Measurements from ENCODE around the gene ANKRD29. TPM values are rescaled to one million over a fixed set of nuclear protein-coding genes. Genes with fewer than 3 reads are reported as not detected.
"Not testable (repeated sequence)": the region's sequence is repeated elsewhere in the genome, so short reads cannot be mapped to it uniquely, and the experiment has no call there.

The ANKRD29 gene
- total and polyA plus RNA-seq, 4 donors = 5.5 to 28.6 (median 10.9) TPM

GRCh38 chr18:23557511-23557910 lies 105.2 kb downstream of the ANKRD29 start:
- H3K27me3 ChIP-seq (ENCODE audit: control insufficient read depth in 1 of 2, insufficient read depth in 2 of 2, low read length in 1 of 2); ATAC-seq (ENCODE audit: low FRiP score); DNase-seq; intact Hi-C loops (cut with DNase I); H3K4me1 ChIP-seq (ENCODE audit: control insufficient read depth in 1 of 2, insufficient read depth in 2 of 2, low read length in 2 of 2); H3K9me3 ChIP-seq (ENCODE audit: control insufficient read depth, low read length); H3K27ac ChIP-seq (ENCODE audit: low read depth in 1 of 2, low read length in 2 of 2); H3K4me3 ChIP-seq (ENCODE audit: low read length in 2 of 2): not testable (repeated sequence)
- peaks cover 10 to 21% of the 10 kb centered on the region in 2 donors for H3K36me3 ChIP-seq (ENCODE audit: control insufficient read depth in 1 of 2, insufficient read depth in 2 of 2, low read length in 1 of 2)
- WGBS, 2 donors = 93 to 96% methylated on average over 8 of the region's 8 CpGs

DNA sequence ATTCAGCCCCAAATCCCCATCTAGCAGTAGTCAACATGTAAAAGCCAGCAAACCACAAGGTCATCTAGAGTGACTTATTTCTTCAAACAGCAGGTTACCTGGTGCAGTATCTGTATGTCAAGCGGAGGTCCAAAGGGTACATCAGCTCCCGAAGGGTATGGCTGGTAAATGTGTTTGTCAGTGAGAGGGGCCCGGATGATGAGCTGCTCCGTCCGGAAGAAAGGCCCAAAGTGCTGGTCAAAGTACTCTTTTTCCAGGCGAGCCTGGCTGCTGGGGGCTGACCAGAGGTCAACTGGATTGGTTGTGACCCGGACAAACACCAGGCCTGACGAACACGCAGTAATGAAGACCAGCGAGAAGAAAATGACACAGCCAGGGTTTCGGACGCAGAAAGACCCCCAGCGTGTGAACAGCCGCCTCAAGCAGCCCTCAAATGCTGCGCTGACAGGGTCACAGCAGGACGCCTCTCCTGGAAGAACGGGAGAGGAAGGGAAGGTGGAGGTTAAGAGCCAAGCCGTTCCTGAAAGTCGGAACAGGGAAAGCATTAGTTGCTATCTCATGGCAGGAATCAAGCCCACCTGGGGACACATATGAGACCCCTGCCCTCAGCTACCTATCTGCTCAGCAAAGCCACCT lies 106.4 kb downstream of the ANKRD29 start:
- intact Hi-C loops (cut with DNase I) = no loop called here
- Histone ChIP-seq H3K4me3 (ENCODE audit: low read length in 2 of 2) (no peak overlapping the region), H3K4me1 (ENCODE audit: control insufficient read depth in 1 of 2, insufficient read depth in 2 of 2, low read length in 2 of 2) (no peaks in the 10 kb centered on the region), H3K27me3 (ENCODE audit: control insufficient read depth in 1 of 2, insufficient read depth in 2 of 2, low read length in 1 of 2) (no peaks in the 10 kb centered on the region), H3K36me3 (ENCODE audit: control insufficient read depth in 1 of 2, insufficient read depth in 2 of 2, low read length in 1 of 2) (peaks cover 4 to 21% of the 10 kb centered on the region in 2 donors), H3K27ac (ENCODE audit: low read depth in 1 of 2, low read length in 2 of 2) (no peak overlapping the region), H3K9me3 (ENCODE audit: control insufficient read depth, low read length) (no peaks in the 10 kb centered on the region)
- 91 to 93% methylated on average over 19 of the region's 19 CpGs for WGBS, 2 donors
- no peak for ATAC-seq (ENCODE audit: low FRiP score)
- no peak for DNase-seq

DNA sequence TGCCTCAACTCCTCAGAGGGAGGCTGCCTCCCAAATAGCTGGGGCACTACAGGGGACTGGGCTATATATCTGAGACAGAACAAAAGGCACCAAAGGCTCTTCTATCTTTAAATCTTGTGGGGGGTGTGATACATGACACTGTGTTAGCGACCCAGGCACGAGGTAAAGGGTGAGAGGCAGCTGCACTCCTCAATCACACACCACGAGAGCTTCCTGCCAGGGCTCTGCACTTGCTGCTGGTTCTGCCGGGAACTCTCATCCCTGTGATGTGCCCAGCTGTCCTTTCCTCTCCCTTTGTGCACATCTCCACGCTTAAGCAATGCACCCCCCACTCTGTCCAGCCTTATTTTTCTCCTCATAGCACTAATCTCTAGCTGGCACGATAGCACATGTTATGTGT lies 108.8 kb downstream of the ANKRD29 start:
- no peaks in the 10 kb centered on the region for H3K4me1 ChIP-seq (ENCODE audit: control insufficient read depth in 1 of 2, insufficient read depth in 2 of 2, low read length in 2 of 2)
- intact Hi-C loops (cut with DNase I) = no loop called here
- DNase-seq (no peak), ATAC-seq (ENCODE audit: low FRiP score) (no peak)
- 71 to 77% methylated on average over 6 of the region's 6 CpGs for WGBS, 2 donors
- no peaks in the 10 kb centered on the region for H3K9me3 ChIP-seq (ENCODE audit: control insufficient read depth, low read length)
- no peaks in the 10 kb centered on the region for H3K27me3 ChIP-seq (ENCODE audit: control insufficient read depth in 1 of 2, insufficient read depth in 2 of 2, low read length in 1 of 2)
- peaks cover 3 to 14% of the 10 kb centered on the region in 2 donors for H3K36me3 ChIP-seq (ENCODE audit: control insufficient read depth in 1 of 2, insufficient read depth in 2 of 2, low read length in 1 of 2)
- H3K27ac ChIP-seq (ENCODE audit: low read depth in 1 of 2, low read length in 2 of 2) = no peak overlapping the region
- no peak overlapping the region for H3K4me3 ChIP-seq (ENCODE audit: low read length in 2 of 2)

DNA sequence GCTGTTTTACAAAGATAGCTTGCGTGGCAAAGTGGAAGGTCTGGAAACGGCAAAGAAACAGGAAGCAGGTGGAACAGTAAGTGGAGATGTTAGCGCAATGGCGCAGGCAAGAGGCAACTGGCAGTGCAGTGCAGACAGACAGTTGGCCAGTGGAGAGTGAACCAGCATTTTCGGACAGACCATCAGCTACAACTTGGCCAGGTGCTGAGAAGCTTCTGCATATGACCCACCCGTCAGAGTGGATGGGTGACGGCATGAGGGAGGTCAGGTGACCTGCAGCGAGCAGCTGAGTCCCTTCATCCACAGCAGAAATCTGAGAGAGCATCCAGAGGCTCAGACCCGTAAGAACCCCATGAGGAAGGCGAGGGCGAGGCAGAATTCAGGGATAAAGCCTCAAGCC lies 110.2 kb downstream of the ANKRD29 start:
- WGBS, 2 donors = 86 to 89% methylated on average over 11 of the region's 11 CpGs
- Histone ChIP-seq H3K9me3 (ENCODE audit: control insufficient read depth, low read length) (no peaks in the 10 kb centered on the region), H3K36me3 (ENCODE audit: control insufficient read depth in 1 of 2, insufficient read depth in 2 of 2, low read length in 1 of 2) (peaks cover 7 to 16% of the 10 kb centered on the region in 2 donors), H3K27ac (ENCODE audit: low read depth in 1 of 2, low read length in 2 of 2) (no peak overlapping the region), H3K4me3 (ENCODE audit: low read length in 2 of 2) (no peak overlapping the region), H3K4me1 (ENCODE audit: control insufficient read depth in 1 of 2, insufficient read depth in 2 of 2, low read length in 2 of 2) (no peaks in the 10 kb centered on the region), H3K27me3 (ENCODE audit: control insufficient read depth in 1 of 2, insufficient read depth in 2 of 2, low read length in 1 of 2) (no peaks in the 10 kb centered on the region)
- DNase-seq (no peak), ATAC-seq (ENCODE audit: low FRiP score) (no peak)
- intact Hi-C loops (cut with DNase I) = no loop called here

DNA sequence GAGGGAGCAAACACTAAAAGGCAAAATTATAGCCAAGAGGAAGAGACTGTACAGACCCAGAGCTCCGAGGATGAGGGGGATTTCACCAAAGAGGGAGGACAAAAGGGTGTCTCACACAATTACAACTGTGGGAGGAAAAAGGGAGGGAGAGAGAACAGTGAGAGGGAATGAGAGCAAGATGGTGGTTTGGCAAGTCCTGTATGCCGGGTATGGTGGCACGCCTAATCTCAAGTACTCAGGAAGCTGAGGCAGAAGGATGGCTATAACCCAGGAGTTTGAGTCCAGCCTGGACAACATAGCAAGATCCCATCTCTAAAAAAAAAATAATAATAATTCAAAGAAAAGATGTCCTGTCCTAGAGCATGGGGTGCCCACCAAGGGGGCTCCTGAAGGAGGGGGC lies 110.7 kb downstream of the ANKRD29 start:
- H3K36me3 ChIP-seq (ENCODE audit: control insufficient read depth in 1 of 2, insufficient read depth in 2 of 2, low read length in 1 of 2) = peaks cover 8 to 16% of the 10 kb centered on the region in 2 donors
- 31 to 65% methylated on average over 3 of the region's 3 CpGs for WGBS, 2 donors
- intact Hi-C loops (cut with DNase I) = no loop called here

DNA sequence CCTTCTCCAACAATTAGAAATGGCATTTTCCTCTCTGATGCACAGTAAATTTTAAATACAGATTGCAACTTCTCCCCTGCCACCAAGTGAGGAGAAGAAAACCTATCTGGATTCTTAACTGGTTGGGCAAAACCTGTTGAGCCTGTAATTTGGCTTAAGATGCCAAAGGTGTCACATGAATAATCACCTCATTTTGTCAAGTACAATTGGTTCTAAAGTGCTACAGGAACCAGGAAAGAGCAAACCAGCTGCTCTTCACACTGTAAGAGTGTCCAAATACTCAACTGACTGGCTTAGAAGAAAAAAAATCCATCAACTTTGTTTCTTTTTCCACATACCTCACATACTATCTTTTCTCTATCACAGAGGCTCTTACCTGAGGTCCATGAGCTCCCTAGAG lies 111.8 kb downstream of the ANKRD29 start:
- Histone ChIP-seq H3K36me3 (ENCODE audit: control insufficient read depth in 1 of 2, insufficient read depth in 2 of 2, low read length in 1 of 2) (peaks cover 10% of the 10 kb centered on the region in 2 donors), H3K9me3 (ENCODE audit: control insufficient read depth, low read length) (no peaks in the 10 kb centered on the region), H3K27me3 (ENCODE audit: control insufficient read depth in 1 of 2, insufficient read depth in 2 of 2, low read length in 1 of 2) (no peaks in the 10 kb centered on the region), H3K27ac (ENCODE audit: low read depth in 1 of 2, low read length in 2 of 2) (no peak overlapping the region), H3K4me1 (ENCODE audit: control insufficient read depth in 1 of 2, insufficient read depth in 2 of 2, low read length in 2 of 2) (no peaks in the 10 kb centered on the region), H3K4me3 (ENCODE audit: low read length in 2 of 2) (no peak overlapping the region)
- DNase-seq = no peak
- intact Hi-C loops (cut with DNase I) = no loop called here
- ATAC-seq (ENCODE audit: low FRiP score) = no peak

More for the DNA sequence above, 110.7 kb downstream of the ANKRD29 start:
- Histone ChIP-seq H3K4me3 (ENCODE audit: low read length in 2 of 2) (no peak overlapping the region), H3K4me1 (ENCODE audit: control insufficient read depth in 1 of 2, insufficient read depth in 2 of 2, low read length in 2 of 2) (no peaks in the 10 kb centered on the region), H3K27me3 (ENCODE audit: control insufficient read depth in 1 of 2, insufficient read depth in 2 of 2, low read length in 1 of 2) (no peaks in the 10 kb centered on the region), H3K9me3 (ENCODE audit: control insufficient read depth, low read length) (no peaks in the 10 kb centered on the region), H3K27ac (ENCODE audit: low read depth in 1 of 2, low read length in 2 of 2) (no peak overlapping the region)
- DNase-seq (no peak), ATAC-seq (ENCODE audit: low FRiP score) (no peak)

Other genes starting within 250 kb of the ANKRD29 start
- 10 to 100 TPM; 55.3 to 63.4 TPM for gene RIOK3, start 209.6 kb downstream of the ANKRD29 start, total RNA-seq
- gene RIOK3, start 209.6 kb downstream of the ANKRD29 start, polyA plus RNA-seq = 10 to 100 TPM; 43.0 to 66.5 TPM
- 10 to 100 TPM; 22.7 to 33.6 TPM for gene RMC1, start 159.4 kb downstream of the ANKRD29 start, total RNA-seq
- 10 to 100 TPM; 20.2 to 42.1 TPM for gene RMC1, start 159.4 kb downstream of the ANKRD29 start, polyA plus RNA-seq
- 10 to 100 TPM; 57.6 to 81.0 TPM for gene NPC1, start 76.4 kb downstream of the ANKRD29 start, total RNA-seq
- gene NPC1, start 76.4 kb downstream of the ANKRD29 start, polyA plus RNA-seq = 10 to 100 TPM; 16.2 to 29.8 TPM
- gene LAMA3, start 26.5 kb upstream of the ANKRD29 start, total RNA-seq = 10 to 100 TPM; 14.2 to 29.0 TPM
- gene LAMA3, start 26.5 kb upstream of the ANKRD29 start, polyA plus RNA-seq = 10 to 100 TPM in 1 of 2 donors, 1 to 10 TPM in 1; 3.4 to 21.0 TPM

Measured in aorta (tissue), 5 donors.